PC-9 (cell line): Measurements from ENCODE around the gene USF3. TPM values are rescaled to one million over a fixed set of nuclear protein-coding genes. Genes with fewer than 3 reads are reported as not detected.

Source experiments
- BruUV-seq: library from RNA; stranded (reverse); fragments of 400-500 nt; replicated peaks from 2 replicates; lab custom pipeline; 2021; lab: Mats Ljungman, UMichigan
- CTCF ChIA-PET: fragments of 300-600 bp; sonication (Branson Sonifier 250); formaldehyde crosslinking; loops from one replicate; lab custom pipeline; 2022; ENCODE audit warnings: antibody characterized with exemption; lab: Charles Lee
- POLR2A ChIA-PET: fragments of 300-600 bp; sonication (Branson Sonifier 250); formaldehyde crosslinking; loops from one replicate; lab custom pipeline; 2022; ENCODE audit warnings: antibody characterized with exemption; ENCODE audit not compliant: unreplicated experiment; lab: Charles Lee
- DNase-seq, 2 experiments: peaks; one replicate each; pipeline versions ENCODE4 v3.0.0 to v3.0.0-alpha.2; 2015 to 2022; ENCODE audit warnings: mixed read lengths in 1 of 2
- H2AFZ ChIP-seq: fragments of 200-600 bp; sonication (generic); 2 replicates; pipeline ENCODE4 v1.8.1; 2017; ENCODE audit warnings: antibody characterized with exemption
- H3F3A ChIP-seq: fragments of 200-600 bp; sonication (generic); 2 replicates; pipeline ENCODE4 v1.8.1; 2017; ENCODE audit warnings: antibody characterized with exemption, mild to moderate bottlenecking, low read depth; ENCODE audit not compliant: insufficient read depth
- H3K27ac ChIP-seq: fragments of 200-600 bp; sonication (generic); 2 replicates; pipeline ENCODE4 v1.6.1; 2016; ENCODE audit warnings: mixed run types
- H3K27me3 ChIP-seq: fragments of 200-600 bp; sonication (generic); 2 replicates; pipeline ENCODE4 v1.6.1; 2016; ENCODE audit warnings: low read depth, mixed run types; ENCODE audit not compliant: insufficient read depth
- H3K36me3 ChIP-seq: fragments of 200-600 bp; sonication (generic); 2 replicates; pipeline ENCODE4 v1.6.1; 2016; ENCODE audit warnings: low read depth, mixed run types
- H3K4me1 ChIP-seq: fragments of 200-600 bp; sonication (generic); replicated peaks from 2 replicates; pipeline ENCODE4 v1.6.1; 2016; ENCODE audit warnings: mixed run types; ENCODE audit not compliant: insufficient read depth
- H3K4me2 ChIP-seq: fragments of 200-600 bp; sonication (generic); 2 replicates; pipeline ENCODE4 v1.6.1; 2017; ENCODE audit warnings: mixed run types
- H3K4me3 ChIP-seq: fragments of 200-600 bp; sonication (generic); 2 replicates; pipeline ENCODE4 v1.6.1; 2016; ENCODE audit warnings: mixed run types
- H3K79me2 ChIP-seq: fragments of 200-600 bp; sonication (generic); 2 replicates; pipeline ENCODE4 v1.6.1; 2017; ENCODE audit warnings: low read depth, mixed run types
- H3K9me2 ChIP-seq: fragments of 200-600 bp; sonication (generic); 2 replicates; pipeline ENCODE4 v1.8.1; 2017; ENCODE audit warnings: mild to moderate bottlenecking; ENCODE audit not compliant: insufficient read depth
- H3K9me3 ChIP-seq: fragments of 200-600 bp; sonication (generic); 2 replicates; pipeline ENCODE4 v1.8.1; 2016; ENCODE audit warnings: low read depth; ENCODE audit not compliant: insufficient read depth
- H4K20me1 ChIP-seq: fragments of 200-600 bp; sonication (generic); 2 replicates; pipeline ENCODE4 v1.8.1; 2017; ENCODE audit not compliant: insufficient read depth
- EZH2 ChIP-seq: fragments of 200-600 bp; sonication (generic); IDR thresholded peaks from 2 replicates; pipeline ENCODE4 v1.8.0; 2017; ENCODE audit warnings: antibody characterized with exemption, low read depth
- intact Hi-C: fragments of 100-400 bp; cut with micrococcal nuclease; formaldehyde crosslinking; loops from one replicate; pipeline ENCODE4 v1.10.0; 2022; ENCODE audit not compliant: unreplicated experiment
- total RNA-seq: library from RNA; stranded (reverse); gene quantifications from 2 replicates; pipeline ENCODE4 v1.2.3, GENCODE V29; 2021
- TF ChIP-seq, protein P1 (sequence below): fragments of 200-600 bp; sonication (generic); conservative IDR thresholded peaks from 2 replicates; pipeline ENCODE4 v1.6.1; 2017; ENCODE audit warnings: mixed run types, antibody characterized with exemption, mild to moderate bottlenecking, moderate library complexity

Gene USF3
- total RNA-seq, 1 experiment from 2014 or later, result 12.8 TPM

DNA sequence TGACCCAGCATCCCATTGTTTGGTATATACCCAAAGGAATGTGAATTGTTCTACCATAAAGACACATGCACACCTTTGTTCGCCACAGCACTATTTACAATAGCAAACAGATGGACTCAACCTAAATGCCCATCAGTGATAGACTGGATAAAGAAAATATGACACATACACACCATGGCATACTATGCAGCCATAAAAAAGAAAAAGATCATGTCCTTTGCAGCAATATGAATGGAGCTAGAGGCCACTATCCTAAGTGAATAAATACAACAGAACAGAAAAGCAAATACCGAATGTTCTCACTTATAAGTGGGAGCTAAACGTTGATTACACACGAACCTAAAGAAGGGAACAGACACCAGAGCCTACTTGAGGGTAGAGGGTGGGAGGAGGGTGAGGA, 11.4 kb upstream of the USF3 start:
- Histone ChIP-seq H3K36me3 (no peaks in the 10 kb centered on the region), H3K4me1 (no peaks in the 10 kb centered on the region), H3K27ac (no peak overlapping the region), H2AFZ (no peak overlapping the region), H3F3A (peaks cover 13% of the 10 kb centered on the region; the same call in 1 of the 2 replicates), H3K4me2 (no peak overlapping the region), H3K9me2 (no peaks in the 10 kb centered on the region), H4K20me1 (no peaks in the 10 kb centered on the region; the same call in 1 of the 2 replicates), H3K4me3 (no peak overlapping the region), H3K79me2 (no peaks in the 10 kb centered on the region), H3K27me3 (no peaks in the 10 kb centered on the region), H3K9me3 (no peaks in the 10 kb centered on the region)
- ChIA-PET POLR2A (no interaction called here), CTCF (interaction anchor here (0.6 kb wide), 1 partner anchor 233 kb away, joined by 5 read pairs; no protein-coding TSS in a partner anchor)
- BruUV-seq, result no TSS peak
- DNase-seq, result no peak
- intact Hi-C loops, result no loop called here
- TF ChIP-seq, protein P1, sequence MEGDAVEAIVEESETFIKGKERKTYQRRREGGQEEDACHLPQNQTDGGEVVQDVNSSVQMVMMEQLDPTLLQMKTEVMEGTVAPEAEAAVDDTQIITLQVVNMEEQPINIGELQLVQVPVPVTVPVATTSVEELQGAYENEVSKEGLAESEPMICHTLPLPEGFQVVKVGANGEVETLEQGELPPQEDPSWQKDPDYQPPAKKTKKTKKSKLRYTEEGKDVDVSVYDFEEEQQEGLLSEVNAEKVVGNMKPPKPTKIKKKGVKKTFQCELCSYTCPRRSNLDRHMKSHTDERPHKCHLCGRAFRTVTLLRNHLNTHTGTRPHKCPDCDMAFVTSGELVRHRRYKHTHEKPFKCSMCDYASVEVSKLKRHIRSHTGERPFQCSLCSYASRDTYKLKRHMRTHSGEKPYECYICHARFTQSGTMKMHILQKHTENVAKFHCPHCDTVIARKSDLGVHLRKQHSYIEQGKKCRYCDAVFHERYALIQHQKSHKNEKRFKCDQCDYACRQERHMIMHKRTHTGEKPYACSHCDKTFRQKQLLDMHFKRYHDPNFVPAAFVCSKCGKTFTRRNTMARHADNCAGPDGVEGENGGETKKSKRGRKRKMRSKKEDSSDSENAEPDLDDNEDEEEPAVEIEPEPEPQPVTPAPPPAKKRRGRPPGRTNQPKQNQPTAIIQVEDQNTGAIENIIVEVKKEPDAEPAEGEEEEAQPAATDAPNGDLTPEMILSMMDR, result no peak
- no peak for TF ChIP-seq EZH2

DNA sequence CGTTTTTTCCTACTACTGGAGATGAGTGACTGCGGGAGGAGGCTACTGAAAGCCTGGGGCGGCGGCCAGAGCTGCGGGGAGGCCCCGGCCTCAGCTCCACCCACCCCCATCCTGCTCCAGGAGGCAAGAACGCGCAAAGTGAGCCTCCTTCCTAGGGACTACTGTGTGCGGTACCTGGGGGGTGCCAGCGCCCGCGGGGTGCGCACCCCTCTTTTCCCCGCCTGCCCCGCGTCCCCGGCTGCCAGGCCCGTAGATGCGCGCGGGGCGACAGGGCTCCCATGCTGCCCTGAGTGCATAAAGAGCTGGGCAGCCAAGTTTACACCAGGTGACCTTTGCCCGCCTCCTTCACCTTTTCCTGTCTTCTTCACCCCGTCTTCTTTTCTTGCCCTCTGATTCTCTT, 2.5 kb upstream of the USF3 start:
- Histone ChIP-seq H3K9me3 (no peaks in the 10 kb centered on the region), H3K27me3 (no peaks in the 10 kb centered on the region), H2AFZ (no peak overlapping the region), H3K4me3 (no peak overlapping the region; the same call in 1 of the 2 replicates), H3K36me3 (no peaks in the 10 kb centered on the region), H3K27ac (no peak overlapping the region), H3K79me2 (peaks cover 20% of the 10 kb centered on the region), H3K4me1 (peaks cover 13% of the 10 kb centered on the region), H4K20me1 (no peaks in the 10 kb centered on the region), H3F3A (peaks cover 15% of the 10 kb centered on the region; the same call in 1 of the 2 replicates), H3K4me2 (peak overlapping the region; percentile 92; the same call in 1 of the 2 replicates), H3K9me2 (no peaks in the 10 kb centered on the region)
- no peak for TF ChIP-seq EZH2
- TF ChIP-seq, protein P1, result no peak
- peak in 1 of 2 experiments; percentile 38 for DNase-seq
- intact Hi-C loops, result loop anchor here (10.0 kb wide), 2 partner anchors 204 to 1134 kb away; partner anchors contain the start of genes ATG3 and SLC35A5
- CTCF ChIA-PET, result no interaction called here
- POLR2A ChIA-PET, result interaction anchor here (0.6 kb wide), 1 partner anchor 130 kb away, joined by 5 read pairs; no protein-coding TSS in a partner anchor
- BruUV-seq, result no TSS peak

DNA sequence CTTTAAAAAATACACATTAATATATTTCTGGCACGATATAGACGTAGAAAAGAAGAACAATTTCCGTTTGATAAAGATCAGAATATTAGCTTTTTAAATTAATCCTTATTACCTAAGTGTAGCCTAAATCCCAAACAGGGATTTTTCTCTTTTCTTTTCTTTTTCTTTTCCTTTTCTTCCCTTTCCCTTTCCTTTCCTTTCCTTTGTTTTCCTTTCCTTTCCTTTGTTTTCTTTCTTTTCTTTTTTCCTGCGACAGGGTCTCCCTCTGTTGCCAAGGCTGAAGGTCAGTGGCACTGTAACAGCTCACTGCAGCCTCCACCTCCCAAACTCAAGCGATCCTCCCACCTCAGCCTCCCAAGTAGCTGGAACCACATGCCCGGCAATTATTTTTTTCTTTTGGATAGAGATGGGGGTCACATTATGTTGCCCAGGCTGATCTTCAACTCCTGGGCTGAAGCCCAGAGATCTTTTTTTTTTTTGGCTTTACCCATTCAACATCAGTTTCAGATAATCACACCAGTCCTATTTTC, 1.8 kb upstream of the USF3 start:
- Histone ChIP-seq H3K4me1 (peaks cover 13% of the 10 kb centered on the region), H3F3A (peaks cover 15% of the 10 kb centered on the region; the same call in 1 of the 2 replicates), H3K79me2 (peaks cover 26% of the 10 kb centered on the region), H3K4me2 (peak overlapping the region; percentile 92), H4K20me1 (no peaks in the 10 kb centered on the region), H3K9me3 (no peaks in the 10 kb centered on the region), H3K27me3 (no peaks in the 10 kb centered on the region), H3K4me3 (peak overlapping the region; percentile 76; the same call in 1 of the 2 replicates), H3K9me2 (no peaks in the 10 kb centered on the region), H3K36me3 (no peaks in the 10 kb centered on the region), H2AFZ (peak overlapping the region; percentile 98; the same call in 1 of the 2 replicates), H3K27ac (no peak overlapping the region)
- ChIA-PET POLR2A (interaction anchor here (0.6 to 0.7 kb wide), 2 partner anchors 32 to 129 kb away, joined by 5 to 11 read pairs; no protein-coding TSS in a partner anchor), CTCF (interaction anchor here (0.6 kb wide), 1 partner anchor 46 kb away, joined by 4 read pairs; no protein-coding TSS in a partner anchor)
- intact Hi-C loops, result loop anchor here (10.0 kb wide), 2 partner anchors 203 to 1133 kb away; partner anchors contain the start of genes ATG3 and SLC35A5
- no TSS peak for BruUV-seq
- DNase-seq, result no peak
- TF ChIP-seq EZH2, result no peak
- TF ChIP-seq, protein P1, result no peak
